Hematopoietic multipotent progenitor cell treated with erythropoietin and hydrocortisone succinate and interleukin-3 and kit ligand, for 4 days (in vitro differentiated cells): ENCODE measurements around the gene GDF7.
"Not testable (repeated sequence)": the region's sequence is repeated elsewhere in the genome, so short reads cannot be mapped to it uniquely, and the experiment has no call there.

Source experiments
- DNase-seq: peaks from one replicate; pipeline ENCODE4 v3.0.0-alpha.2; 2015

The GDF7 gene

DNA sequence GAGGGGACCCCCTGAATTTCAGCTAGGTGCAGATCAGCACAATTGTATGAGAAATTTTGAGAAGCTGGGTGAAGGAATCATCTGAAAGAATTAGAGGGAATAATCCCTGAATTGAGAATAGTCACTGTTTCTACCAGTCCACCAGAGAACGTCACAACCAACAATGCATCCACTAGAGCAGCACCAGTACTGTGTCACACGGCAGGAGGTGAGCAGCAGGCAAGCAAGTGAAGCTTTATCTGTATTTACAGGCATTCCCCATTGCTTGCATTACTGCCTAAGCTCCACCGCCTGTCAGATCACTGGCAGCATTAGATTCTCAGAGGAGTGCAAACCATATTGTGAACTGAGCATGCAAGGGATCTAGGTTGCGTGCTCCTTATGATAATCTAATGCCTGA, 40.7 kb downstream of the GDF7 start:
- no peak for DNase-seq

DNA sequence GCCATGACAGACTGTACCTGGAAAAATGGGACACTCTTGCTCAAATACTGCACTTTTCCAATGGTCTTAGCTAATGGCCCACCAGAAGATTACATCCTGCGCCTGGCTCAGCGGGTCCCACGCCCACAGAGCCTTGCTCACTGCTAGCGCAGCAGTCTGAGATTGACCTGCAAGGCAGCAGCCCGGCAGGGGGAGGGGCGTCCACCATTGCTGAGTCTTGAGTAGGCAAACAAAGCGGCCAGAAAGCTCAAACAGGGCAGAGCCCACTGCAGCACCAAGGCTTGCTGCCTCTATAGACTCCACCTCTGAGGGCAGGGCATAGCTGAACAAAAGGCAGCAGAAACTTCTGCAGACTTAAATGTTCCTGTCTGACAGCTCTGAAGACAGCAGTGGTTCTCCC, 44.7 kb downstream of the GDF7 start:
- DNase-seq = not testable (repeated sequence)

- not testable (repeated sequence) for DNase-seq
These were observed 46.6 kb downstream of the GDF7 start for GRCh38 chr2:20713585-20713984.

GRCh38 chr2:20714412-20714811, 47.5 kb downstream of the GDF7 start:
- DNase-seq = not testable (repeated sequence)

GRCh38 chr2:20716164-20716563, 49.2 kb downstream of the GDF7 start:
- not testable (repeated sequence) for DNase-seq

DNA sequence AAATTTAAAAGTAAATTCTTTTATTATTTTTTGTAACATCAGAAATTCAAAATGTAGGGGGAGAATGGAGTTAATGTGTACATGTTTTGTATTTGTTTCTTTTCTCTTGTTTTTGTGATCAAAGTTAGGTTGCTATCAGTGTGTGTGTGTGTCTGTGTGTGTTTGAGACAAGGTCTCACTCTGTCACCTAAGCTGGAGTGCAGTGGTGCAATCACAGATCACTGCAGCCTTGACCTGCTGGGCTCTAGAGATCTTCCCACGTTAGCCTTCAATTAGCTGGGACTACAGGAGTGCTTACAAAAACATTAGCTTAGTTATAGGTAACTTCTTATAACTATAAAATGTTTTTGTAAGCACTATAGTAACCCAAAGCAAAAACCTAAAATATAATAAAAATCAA, 50.7 kb downstream of the GDF7 start:
- no peak for DNase-seq

GRCh38 chr2:20722592-20723240, 55.8 kb downstream of the GDF7 start:
- DNase-seq = no peak

GRCh38 chr2:20723543-20723942, 56.6 kb downstream of the GDF7 start:
- DNase-seq = no peak

- no peak for DNase-seq
These were observed 57.6 kb downstream of the GDF7 start for GRCh38 chr2:20724500-20725053.

GRCh38 chr2:20725782-20726181, 58.8 kb downstream of the GDF7 start:
- DNase-seq = no peak

DNA sequence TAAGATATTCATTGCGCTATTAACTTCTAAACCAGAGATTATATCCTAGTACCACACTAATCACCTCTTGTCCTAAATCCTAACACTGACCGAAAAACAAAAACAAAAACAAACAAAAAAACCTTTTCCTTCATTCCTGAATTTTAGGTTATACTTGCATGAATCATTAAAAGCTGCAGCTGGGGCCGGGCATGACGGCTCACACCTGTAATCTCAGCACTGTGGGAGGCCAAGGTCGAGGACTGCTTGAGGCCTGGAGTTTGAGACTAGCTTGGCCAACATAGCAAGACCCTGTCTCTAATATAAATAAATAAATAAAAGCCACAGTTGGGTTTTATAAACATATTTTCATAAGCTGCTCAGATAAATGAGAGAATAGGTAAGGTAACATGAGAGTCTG, 60.0 kb downstream of the GDF7 start:
- no peak for DNase-seq

DNA sequence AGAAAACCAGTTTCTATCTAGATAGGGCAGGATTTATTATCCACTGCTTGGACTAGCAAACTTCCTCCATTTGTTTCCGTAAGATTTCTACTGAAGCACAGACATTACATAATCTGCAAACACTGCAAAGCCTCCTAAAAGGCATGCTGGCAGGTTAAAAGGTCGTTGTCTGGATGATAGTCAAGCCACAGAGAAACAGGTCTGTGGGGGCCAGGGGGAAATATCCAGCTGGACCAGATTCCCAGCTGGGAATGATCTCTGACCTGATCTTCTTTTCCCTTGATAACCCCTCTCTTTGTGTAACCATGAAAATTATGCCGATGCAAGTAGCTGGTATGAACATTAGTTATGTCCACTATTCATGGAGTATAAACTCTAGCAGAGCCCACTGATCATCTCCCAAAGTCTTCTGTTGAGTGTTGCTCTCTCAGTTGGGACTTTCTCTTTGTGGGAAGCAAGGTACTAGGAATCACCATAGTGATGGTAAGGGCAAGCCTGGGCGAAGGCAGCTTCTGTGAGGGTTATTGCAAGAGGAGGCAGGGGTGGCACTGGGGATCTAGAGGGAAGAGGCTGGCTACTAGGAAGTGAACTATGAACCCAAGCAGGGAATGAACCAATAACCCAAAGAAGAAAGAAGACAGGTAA, 61.3 kb downstream of the GDF7 start:
- DNase-seq = peak; percentile 50
